Measurements from ENCODE around the gene ZBTB48.
A peak's percentile ranks its signal among the peaks of the same experiment; 100 is the strongest.
"Not testable (repeated sequence)": the region's sequence is repeated elsewhere in the genome, so short reads cannot be mapped to it uniquely, and the experiment has no call there.

ZBTB48 gene

DNA sequence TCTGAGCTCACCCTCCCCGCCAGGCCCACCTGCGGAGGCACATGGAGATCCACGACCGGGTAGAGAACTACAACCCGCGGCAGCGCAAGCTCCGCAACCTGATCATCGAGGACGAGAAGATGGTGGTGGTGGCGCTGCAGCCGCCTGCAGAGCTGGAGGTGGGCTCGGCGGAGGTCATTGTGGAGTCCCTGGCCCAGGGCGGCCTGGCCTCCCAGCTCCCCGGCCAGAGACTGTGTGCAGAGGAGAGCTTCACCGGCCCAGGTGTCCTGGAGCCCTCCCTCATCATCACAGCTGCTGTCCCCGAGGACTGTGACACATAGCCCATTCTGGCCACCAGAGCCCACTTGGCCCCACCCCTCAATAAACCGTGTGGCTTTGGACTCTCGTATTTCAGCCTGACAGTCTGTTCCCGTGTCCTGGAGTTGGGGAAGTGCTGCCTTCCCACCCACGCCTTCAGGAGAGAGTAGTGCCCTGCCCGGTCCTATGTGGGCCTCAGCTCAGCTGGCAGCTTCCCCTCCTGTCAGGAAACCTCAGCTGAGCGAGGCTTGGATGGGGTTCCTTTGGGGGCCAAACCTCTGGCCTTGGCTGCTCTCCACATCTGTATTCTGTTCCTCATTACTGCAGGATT lies 9.2 kb downstream of the ZBTB48 start:
- H3K27ac ChIP-seq: peak overlapping the region; percentile 53
- no peak for DNase-seq (ENCODE audit: low read depth, low spot score)

DNA sequence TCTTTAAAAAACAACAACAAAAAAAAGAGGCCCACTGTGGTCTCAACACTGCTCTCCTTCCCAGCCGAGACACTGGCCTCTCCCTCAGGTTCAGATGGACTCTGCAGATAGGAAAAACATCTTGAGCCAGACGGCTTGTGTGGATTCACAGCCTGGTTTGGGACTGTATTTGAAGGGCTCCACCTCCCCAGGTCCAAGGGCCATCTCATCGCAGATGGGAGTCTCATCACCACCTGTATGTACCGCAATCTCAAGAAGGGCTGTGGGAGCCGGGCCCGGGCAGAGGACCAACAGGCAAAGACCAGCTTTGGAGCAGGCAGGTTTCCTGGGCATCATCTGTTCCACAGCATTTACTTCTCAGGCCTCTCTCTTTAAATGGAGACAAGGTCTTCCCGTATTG lies 10.3 kb downstream of the ZBTB48 start:
- DNase-seq (ENCODE audit: low read depth, low spot score): no peak
- peak overlapping the region; percentile 53 for H3K27ac ChIP-seq

DNA sequence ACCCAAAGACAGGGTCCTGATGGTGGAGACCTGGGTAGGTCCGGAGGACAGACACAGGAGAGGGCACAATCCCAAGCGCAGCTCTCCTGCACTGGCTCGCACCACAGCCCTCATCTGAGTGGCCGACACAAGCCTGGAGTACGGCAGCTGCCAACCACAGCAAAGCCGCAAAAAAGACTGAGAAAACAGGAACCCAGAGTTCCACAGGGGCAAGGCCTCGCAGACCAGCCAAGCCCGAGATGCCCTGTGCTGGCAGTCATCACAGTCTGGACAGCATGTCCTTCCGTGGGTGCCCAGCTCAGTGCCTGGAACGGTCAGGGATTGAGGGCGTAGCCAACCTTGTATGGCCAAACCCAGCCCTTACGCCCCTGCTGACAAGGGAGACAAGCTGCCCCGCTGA lies 11.4 kb downstream of the ZBTB48 start:
- no peak for DNase-seq (ENCODE audit: low read depth, low spot score)
- no peak overlapping the region for H3K27ac ChIP-seq

DNA sequence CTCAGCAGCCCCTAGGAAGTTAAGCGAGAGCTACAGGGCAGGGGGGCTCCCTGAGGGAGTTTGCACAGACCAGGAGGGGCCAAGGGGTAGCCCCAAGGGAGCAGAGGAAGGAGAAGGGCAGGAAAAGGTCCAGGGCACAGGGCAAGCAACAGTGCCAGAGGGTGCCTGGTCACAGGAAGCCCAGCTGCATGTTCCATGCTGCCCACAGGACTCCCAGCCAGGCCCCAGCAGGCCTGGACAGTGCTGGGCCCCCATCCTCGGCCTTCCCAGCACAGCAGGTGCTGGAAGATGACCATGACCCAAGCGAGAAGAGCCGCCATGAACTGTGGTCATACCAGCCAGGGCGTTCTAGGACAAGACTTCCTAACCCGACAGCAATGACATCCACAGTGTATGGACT lies 11.8 kb downstream of the ZBTB48 start:
- H3K27ac ChIP-seq: no peak overlapping the region
- no peak for DNase-seq (ENCODE audit: low read depth, low spot score)

DNA sequence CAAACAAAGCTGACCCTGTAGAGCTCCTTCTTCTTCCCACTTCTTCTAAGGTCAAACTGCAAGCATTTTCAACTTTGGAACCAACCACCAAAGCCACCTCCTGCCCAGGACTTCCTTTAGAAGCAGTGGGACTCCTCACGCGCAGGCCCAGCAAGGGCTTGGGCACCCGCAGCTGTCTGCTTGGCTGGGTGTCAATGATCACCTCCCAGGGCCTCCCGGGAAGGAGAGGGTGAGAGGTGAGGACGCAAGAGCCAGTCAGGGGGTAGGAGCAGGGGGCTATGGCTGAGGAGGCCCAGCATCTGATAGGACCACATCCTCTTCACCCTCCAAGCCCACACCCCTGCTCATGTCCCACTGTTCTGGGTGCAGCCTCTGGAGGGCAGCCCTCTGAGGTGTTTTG lies 12.6 kb downstream of the ZBTB48 start:
- DNase-seq (ENCODE audit: low read depth, low spot score): no peak
- H3K27ac ChIP-seq: no peak overlapping the region

DNA sequence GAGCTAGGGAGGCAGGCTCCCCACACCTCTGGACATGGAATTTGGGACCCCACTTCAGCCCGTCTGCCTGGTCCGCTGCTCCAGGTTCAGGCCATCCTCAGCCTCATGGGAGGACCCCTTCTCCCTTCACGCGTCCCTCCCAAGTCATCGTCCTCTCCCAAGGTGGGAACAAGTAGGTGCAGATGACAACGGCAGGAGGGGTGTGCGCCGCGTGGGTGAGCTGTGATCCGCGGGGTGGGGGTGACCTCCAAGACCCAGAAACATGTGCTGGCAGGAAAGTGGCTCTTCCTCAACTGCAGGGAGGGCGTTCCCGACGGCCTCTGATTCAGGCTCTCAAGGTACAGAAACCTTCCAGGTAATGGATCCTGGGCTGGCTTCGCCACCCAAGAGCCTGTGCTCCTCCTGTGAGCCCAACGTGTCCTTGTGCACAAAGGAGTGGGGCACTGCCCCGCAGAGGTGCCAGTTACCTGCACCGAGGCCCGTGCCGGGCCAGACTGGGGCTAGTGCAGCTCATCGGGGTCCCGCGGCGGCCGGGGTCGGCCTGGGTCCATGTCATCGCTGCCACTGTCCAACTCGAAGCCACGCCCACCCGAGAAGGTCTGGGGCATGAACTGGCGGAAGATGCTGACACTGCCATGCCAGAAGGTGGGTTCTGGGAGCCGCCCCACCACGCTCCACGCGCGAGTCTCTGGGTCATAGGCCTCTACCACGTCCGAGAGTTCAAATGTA lies 13.2 kb downstream of the ZBTB48 start:
- no peak overlapping the region for H3K27ac ChIP-seq
- no peak for DNase-seq (ENCODE audit: low read depth, low spot score)

DNA sequence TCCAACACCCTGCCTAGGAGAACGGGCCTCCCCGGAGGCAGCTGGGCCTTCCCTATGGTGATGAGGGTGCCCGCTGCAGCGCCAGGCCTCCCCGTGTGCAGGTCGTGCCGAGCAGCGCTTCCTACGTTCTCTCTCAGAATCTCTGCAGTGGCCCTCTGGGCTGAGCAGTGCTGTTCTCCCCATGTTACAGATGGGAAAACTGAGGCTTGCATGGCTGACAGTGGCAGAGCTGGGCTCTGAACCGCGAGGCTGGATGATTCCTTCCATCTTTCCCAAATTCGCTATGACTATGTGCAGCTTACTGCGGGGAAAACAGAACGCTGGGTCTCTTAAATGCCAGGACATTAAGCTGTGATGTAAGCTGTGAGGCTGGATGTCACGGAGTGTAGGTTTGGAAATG lies 14.0 kb downstream of the ZBTB48 start:
- DNase-seq (ENCODE audit: low read depth, low spot score): no peak
- no peak overlapping the region for H3K27ac ChIP-seq

DNA sequence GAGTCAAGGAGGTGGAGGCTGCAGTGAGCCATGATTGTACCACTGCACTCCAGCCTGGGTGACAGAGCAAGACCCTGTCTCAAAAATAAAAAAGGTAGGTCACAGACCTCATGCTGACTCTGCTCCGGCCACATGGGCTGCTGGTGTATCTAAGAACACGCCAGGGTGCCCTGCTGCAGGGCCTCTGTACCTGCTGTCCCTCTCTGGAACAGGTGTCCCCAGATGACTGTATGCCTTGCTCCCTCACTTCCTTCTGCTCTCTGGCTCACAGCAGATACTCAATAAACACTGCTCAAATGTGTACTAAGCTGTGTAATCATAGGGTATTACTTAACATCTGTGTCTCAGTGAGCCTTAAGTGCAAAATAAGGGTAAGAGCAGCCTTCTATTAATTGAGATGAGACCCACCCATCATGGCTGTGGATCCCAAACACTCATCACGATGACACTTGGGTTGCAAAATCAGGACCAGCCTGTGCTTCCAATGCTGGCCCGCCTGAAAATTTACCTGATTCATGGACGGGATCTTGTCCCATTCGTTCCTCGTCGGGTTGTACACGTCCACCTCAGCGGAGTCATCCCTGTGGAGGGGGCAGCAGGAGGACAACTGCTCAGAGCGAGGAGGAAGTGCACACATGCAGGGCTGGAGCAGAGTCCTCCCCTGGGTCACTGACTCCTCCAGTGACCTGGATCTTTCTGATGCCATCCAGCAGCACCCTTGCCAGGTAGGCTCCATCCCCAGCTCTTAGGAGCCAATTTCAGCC lies 15.4 kb downstream of the ZBTB48 start:
- no peak for DNase-seq (ENCODE audit: low read depth, low spot score)
- peak overlapping the region; percentile 24 for H3K27ac ChIP-seq

DNA sequence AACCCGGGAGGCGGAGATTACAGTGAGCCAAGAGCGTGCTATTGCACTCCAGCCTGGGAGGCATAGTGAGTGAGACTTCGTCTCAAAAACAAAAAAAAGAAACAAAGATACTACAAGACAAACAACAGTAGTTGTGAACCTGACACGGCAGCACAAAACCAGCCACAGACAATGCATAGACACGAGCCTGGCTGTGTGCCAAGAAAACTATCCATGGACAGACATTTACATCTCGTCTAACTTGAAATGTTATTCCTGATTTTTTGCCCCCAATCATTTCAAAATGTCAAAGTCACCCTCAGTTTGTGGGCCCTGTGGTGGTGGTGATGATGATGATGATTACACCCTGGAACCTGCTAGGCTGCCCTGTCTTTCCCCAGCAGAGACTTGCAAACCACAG lies 16.6 kb downstream of the ZBTB48 start:
- no peak for DNase-seq (ENCODE audit: low read depth, low spot score)
- H3K27ac ChIP-seq: no peak overlapping the region

DNA sequence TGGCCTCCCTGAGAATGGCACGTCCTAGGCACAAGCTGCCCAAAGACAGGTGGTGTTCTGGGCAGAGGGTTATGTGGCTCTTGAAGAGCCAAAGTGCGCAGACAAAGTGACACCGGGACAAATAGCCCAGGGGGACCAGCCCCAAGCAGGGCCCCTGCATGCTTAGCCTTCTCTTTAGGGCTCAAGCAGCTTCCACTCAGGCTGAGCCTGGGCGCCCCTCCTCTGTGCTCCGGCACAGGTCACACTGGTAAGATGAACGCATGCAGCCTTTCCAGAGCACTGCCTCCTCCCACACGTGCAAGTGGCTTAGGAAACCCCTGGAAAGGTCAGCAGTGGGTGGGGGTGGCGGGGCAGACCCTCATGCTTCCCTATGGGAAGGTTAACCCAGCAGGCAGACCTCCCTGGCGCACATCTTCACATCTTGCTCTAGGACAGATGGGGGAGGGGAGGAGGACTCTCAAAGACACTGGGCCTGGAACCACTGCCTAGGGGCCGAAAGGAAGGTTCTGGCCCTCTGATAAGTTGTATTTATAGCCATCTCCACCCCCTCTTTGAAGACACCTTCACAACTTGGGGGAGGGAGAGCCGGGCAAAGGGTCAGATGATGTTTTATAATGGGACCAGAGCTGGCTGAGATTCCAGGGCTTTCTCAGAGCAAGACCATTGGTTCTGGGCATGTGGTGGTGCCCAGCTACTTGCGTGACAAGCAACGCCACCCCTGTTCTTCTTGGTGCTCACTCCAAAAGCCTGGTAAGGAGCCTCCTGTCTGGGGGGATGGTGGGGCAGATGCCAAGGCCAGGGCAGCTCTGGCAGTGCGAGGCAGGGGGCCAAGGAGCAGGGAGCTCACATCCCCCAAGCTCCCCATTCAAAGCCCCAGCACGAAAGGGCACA lies 17.3 kb downstream of the ZBTB48 start:
- DNase-seq (ENCODE audit: low read depth, low spot score): no peak
- no peak overlapping the region for H3K27ac ChIP-seq

DNA sequence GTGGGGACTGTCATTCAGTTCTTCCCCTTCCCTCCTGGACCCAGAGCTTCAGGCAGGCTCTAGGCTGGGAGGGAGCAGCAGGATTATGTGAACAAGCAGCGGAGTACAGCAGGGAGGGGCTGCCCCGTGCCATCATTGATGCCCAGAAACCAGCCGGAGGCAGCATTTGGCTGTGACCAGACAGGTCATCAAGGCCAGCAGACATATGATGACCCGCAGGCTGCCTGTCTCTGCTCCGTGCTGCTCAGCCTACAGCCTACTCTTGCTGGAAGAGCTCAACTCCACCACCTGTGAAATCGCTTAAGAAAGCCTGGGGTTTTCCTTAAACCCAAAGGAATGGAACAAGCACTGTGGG lies 18.0 kb downstream of the ZBTB48 start:
- no peak overlapping the region for H3K27ac ChIP-seq

DNA sequence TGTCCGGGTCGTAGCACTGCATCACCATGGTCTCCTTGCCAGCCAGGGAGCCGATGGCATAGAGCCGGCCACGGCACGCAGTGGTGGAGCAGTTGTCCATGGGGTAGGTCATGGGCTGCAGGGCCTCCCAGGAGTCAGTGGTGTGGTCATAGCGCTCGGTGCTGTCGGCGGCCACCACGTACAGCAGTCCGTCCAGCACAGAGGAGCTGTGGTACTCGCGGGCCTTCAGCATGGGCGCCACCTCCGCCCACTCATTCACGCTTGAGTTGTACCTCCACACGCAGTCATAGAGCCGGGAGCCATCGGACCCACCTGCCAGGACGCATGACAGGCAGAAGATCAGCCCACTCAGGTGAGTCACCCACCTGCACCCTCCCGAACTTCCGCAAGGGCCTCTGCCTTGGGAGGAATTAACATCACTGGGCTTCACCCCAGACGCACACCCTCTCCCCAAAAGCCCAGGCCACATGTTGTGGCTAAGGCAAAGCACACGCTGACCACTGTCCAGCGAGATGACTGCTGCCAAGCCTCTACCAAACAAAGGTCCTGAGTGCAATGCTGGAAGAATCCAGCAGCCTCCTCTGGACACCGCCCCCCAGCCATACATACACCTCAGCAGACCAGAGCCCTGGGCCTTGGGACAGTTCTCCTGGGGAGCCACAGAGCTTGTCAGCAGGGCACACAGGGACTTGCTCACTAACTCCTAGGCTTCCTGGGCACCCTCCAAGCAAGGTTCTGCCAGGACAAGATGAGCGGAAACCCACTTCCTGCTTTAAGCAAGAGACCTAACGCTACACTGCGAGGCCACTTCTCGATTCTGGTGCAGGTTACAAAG lies 19.6 kb downstream of the ZBTB48 start:
- H3K27ac ChIP-seq: peak overlapping the region; percentile 98
- DNase-seq (ENCODE audit: low read depth, low spot score): no peak

More for the DNA sequence above, 18.0 kb downstream of the ZBTB48 start:
- DNase-seq (ENCODE audit: low read depth, low spot score): no peak

DNA sequence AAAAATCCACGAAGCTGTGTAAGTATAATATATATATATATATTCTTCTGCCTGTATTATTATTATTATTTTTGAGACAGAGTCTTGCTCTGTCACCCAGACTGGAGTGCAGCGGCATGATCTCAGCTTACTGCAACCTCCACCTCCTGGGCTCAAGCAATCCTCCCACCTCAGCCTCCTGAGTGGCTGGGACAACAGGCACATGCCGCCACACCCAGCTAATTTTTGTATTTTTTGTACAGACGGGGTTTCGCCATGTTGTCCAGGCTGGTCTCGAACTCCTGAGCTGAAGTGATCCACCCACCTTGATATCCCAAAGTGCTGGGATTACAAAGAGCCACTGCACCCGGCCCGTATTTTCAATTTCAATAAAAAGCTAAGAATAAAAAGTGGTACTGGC lies 20.2 kb downstream of the ZBTB48 start:
- peak overlapping the region; percentile 98 for H3K27ac ChIP-seq
- DNase-seq (ENCODE audit: low read depth, low spot score): not testable (repeated sequence)

DNA sequence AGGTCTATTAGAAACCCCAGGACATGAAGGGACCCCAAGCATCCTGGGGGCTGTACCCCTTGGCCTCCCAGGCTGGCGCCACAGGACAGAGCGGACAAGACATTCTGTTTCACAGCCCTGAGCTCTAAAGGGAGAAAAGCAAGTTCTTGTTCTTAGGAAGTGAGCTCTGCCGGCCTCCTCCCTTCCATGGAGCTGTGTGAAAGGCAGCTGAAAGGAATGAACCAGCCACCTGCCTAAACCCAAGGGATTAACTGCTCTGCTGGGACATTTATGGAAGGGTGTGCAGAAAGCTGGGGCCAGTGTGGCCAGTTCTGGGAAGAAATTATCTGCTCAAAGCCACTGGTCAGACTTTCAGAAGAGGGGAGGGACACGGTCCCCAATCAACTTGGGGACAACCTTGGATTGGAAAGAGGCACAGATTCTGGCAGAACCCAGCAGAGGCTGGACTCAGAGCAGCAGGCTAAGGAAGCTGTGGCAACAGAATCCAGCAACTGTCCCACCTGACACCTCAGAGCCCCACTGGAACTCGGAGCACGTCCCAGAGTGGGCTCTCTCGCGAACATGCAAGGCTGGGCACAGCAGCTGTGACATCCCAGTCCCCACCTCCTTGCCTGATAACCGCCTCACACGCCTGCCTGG lies 20.7 kb downstream of the ZBTB48 start:
- peak overlapping the region; percentile 98 for H3K27ac ChIP-seq
- no peak for DNase-seq (ENCODE audit: low read depth, low spot score)

DNA sequence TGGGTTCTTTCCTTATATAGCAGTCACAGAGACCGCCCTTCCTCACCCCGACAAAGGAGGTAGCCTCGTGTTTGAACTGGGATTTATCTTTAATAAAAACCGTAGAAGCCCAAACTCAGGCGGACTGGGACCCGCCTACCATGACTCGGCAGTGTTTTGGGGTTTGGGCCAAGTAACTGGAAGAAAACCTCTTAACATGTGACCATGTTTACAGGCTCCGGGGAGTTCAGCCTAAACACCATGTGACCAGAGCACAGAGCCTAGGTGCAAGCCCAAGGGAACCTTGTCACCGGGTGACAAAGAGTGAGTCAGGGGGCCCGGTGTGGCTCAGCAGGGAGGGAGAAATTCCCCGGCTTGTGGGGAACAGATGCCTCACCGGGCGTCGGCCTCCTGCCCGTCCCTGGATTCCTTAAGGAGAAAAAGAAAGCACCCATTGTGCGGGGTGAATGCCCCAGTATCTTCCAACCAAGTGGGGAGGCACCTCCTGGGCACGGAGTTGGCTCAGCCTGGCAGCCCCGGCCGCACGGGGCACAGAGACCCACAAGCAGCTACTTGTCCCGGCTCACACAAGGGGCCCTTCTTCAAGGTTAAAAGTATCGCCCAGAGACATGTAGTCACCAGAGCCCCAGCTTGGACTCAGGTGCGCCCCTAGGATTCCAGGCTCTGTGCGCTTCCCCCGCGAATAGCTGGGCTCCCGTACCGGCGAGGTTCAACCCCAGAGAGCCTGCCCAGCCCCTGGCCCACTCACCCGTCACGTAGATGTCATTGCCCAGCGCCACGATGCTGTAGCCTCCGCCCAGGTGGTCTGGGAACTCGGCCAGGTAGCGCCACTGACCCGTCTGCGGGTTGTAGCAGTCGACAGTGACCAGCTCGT lies 21.5 kb downstream of the ZBTB48 start:
- DNase-seq (ENCODE audit: low read depth, low spot score): peak; percentile 96
- H3K27ac ChIP-seq: peak overlapping the region; percentile 98

DNA sequence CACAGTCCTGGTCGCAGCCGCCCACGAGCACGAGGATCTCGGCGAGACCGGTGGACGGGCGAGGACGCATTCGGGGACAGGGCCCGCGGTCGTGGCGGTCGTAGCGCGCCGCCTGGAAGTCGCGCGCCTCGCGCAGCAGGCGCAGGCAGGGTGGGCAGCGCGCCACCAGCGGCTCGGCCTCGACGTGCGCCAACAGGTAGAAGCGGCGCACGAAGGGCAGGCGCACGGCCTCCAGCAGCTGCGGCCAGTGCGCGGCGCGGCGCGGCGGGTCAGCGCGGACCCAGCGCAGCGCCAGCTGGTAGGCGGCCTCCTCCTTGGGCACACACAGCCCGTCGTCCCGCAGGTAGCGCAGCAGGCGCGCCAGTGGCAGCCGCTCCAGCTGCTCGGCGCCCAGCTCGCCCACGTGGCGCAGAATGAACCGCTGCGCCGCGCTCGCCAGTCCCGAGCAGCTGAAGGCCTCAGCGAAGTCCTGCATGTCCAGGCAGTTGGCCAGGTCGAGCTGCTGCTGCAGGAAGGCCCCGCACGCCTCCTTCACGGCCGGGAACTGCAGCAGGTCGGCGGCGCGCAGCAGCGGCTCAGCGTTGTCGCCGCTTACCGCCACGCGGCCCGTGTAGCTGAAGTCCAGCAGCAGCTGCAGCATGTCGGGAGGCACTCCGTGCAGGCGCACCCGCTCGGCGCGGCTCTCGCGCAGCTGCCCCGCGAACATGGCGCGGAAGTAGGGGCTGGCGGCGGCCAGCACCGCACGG lies 22.3 kb downstream of the ZBTB48 start:
- DNase-seq (ENCODE audit: low read depth, low spot score): no peak
- H3K27ac ChIP-seq: peak overlapping the region; percentile 98

DNA sequence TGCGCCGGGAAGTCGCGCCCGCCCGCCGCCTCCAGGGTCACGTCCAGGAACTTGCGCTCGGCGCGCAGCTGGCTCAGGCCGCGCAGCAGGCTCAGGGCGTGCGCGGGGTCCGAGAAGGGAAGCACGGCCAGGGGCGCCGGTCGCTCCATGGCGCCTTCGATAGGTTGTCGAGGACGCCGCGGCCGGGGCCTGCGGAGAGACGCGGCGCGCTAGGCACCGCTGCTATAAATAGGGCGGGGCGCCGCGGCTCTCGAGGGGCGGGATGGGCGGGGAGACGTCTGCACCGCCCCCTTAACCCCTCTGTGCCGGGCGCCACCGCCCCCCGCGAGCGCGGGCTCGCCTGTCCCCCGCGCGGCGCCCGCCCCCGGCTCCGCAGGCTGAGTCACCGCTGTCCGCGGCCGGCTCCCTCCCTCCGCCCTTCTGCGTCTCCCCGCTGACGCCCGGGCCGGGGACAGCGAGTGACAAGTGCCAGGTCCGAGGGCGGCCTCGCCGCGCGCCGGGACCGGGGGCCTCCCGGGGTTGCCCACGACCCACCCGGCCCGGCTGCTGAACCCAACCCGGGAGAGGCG lies 23.0 kb downstream of the ZBTB48 start, which contains the start of gene KLHL21:
KLHL21 (minus strand) TSS at position 201 of the 569 bp plus-strand sequence; CDS start at position 149, 52 bp downstream.
- peak within 1 kb of the TSS; percentile 98 for H3K27ac ChIP-seq
- no peak for DNase-seq (ENCODE audit: low read depth, low spot score)
